Suprapubic skin (tissue), 4 donors: ENCODE results near the gene RIPOR2.

Experiments used
- CTCF ChIP-seq, 2 donors: fragments of 200-600 bp in 1 of 2; fragments of 450-650 bp in 1 of 2; sonication (generic) in 1 of 2; IDR thresholded peaks; one replicate each; pipeline ENCODE4 v1.5.1; 2016 to 2019; ENCODE audit warnings: antibody characterized with exemption in 2 of 2, mild to moderate bottlenecking in 1 of 2, moderate library complexity in 1 of 2
- EP300 ChIP-seq: sonication (generic); formaldehyde crosslinking; IDR thresholded peaks from one replicate; pipeline ENCODE4 v1.6.1; 2017; ENCODE audit warnings: antibody characterized with exemption
- POLR2AphosphoS5 ChIP-seq, 3 donors: sonication (generic); formaldehyde crosslinking; IDR thresholded peaks; one replicate each; pipeline ENCODE4 v1.6.1; 2017; ENCODE audit warnings: antibody characterized with exemption in 3 of 3

DNA sequence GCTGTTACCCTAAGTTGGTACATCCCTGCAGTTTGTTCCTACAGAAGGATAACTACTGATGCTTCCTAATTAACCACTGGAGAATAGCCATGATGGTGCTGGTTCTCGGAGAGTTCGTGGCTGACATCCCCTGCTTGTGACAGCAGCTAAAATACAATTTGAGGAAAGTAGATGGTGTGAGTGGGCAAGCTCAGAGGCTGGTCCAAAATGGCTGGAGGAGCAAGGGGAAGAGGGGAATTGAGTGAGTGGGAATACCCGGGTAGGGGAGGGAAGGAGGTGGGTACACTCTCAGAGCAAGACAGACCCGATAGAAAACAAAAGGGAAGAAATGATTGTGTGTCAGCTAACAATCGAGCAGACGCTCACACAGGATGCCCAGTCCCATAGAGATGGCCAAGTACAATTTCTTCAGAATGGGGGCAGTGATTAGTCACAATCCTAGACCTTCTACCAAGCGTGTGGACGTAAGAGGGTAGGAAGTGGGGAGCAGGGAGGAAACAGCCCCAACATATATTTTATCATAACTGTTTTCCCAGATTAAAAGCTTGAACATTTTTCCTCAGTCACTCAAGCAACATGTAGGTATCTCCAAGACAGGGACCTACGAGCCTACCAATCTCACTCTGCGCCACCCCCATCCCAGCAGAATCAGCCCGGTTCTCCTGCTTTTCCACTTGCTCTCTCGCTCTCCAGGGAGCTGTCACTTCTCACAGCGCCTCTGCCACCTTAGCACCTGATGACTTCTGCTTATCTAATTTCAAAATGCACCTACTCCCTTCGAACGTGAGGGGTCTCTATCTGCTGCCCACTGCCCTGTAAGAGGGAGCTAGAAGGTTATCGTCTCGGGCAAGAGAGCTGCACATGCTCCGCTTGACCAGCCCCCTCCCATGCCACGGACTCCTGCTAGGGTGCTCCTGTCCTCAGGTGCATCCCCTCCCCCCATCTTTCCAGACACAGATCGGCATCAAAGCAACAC lies 26.2 kb downstream of the RIPOR2 start:
- TF ChIP-seq CTCF (IDR thresholded peaks at IDR 0.05) (no peak), POLR2AphosphoS5 (IDR thresholded peaks at IDR 0.05) (no peak), EP300 (no peak)
